HL-60 (cell line): ENCODE measurements around the gene ATP2B3.

Experiments used
- POLR2AphosphoS5 ChIP-seq: IDR thresholded peaks from 2 replicates; pipeline ENCODE4 v1.6.1; 2012; ENCODE audit warnings: low read depth
- TF ChIP-seq, protein P1 (sequence below): IDR thresholded peaks from one replicate; pipeline ENCODE4 v1.5.1; 2011; ENCODE audit warnings: low read length, control low read depth, inconsistent platforms; ENCODE audit not compliant: insufficient read depth
- TF ChIP-seq, protein P2 (sequence below): IDR thresholded peaks from 2 replicates; pipeline ENCODE4 v1.6.1; 2012; ENCODE audit warnings: low read depth; ENCODE audit not compliant: insufficient replicate concordance

DNA sequence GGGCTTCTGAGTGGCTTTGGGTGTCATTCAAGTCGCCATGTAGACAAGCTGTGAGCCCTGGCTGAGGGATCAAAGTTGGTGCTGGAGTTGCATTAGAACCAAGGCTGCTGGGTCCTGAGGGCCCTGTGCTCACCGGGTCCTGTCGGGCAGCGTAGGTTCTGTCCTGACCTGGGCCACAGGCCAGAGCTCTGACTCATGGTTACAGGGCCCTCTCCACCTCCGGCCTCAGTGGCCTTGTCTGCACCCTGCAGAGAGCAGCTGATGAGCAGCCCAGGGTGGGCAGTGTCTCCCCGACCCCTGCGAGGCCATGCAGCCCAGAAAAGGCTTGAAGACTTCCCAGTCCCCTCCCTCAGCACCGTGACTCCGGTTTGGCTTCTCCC is 22.5 kb downstream of the ATP2B3 start:
- TF ChIP-seq, protein P1, sequence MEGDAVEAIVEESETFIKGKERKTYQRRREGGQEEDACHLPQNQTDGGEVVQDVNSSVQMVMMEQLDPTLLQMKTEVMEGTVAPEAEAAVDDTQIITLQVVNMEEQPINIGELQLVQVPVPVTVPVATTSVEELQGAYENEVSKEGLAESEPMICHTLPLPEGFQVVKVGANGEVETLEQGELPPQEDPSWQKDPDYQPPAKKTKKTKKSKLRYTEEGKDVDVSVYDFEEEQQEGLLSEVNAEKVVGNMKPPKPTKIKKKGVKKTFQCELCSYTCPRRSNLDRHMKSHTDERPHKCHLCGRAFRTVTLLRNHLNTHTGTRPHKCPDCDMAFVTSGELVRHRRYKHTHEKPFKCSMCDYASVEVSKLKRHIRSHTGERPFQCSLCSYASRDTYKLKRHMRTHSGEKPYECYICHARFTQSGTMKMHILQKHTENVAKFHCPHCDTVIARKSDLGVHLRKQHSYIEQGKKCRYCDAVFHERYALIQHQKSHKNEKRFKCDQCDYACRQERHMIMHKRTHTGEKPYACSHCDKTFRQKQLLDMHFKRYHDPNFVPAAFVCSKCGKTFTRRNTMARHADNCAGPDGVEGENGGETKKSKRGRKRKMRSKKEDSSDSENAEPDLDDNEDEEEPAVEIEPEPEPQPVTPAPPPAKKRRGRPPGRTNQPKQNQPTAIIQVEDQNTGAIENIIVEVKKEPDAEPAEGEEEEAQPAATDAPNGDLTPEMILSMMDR, result no peak
- TF ChIP-seq POLR2AphosphoS5, result no peak
- TF ChIP-seq, protein P2, sequence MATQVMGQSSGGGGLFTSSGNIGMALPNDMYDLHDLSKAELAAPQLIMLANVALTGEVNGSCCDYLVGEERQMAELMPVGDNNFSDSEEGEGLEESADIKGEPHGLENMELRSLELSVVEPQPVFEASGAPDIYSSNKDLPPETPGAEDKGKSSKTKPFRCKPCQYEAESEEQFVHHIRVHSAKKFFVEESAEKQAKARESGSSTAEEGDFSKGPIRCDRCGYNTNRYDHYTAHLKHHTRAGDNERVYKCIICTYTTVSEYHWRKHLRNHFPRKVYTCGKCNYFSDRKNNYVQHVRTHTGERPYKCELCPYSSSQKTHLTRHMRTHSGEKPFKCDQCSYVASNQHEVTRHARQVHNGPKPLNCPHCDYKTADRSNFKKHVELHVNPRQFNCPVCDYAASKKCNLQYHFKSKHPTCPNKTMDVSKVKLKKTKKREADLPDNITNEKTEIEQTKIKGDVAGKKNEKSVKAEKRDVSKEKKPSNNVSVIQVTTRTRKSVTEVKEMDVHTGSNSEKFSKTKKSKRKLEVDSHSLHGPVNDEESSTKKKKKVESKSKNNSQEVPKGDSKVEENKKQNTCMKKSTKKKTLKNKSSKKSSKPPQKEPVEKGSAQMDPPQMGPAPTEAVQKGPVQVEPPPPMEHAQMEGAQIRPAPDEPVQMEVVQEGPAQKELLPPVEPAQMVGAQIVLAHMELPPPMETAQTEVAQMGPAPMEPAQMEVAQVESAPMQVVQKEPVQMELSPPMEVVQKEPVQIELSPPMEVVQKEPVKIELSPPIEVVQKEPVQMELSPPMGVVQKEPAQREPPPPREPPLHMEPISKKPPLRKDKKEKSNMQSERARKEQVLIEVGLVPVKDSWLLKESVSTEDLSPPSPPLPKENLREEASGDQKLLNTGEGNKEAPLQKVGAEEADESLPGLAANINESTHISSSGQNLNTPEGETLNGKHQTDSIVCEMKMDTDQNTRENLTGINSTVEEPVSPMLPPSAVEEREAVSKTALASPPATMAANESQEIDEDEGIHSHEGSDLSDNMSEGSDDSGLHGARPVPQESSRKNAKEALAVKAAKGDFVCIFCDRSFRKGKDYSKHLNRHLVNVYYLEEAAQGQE, result no peak
